ENCODE results near the gene FAH.
"Not testable (repeated sequence)": the region's sequence is repeated elsewhere in the genome, so short reads cannot be mapped to it uniquely, and the experiment has no call there.

FAH gene

DNA sequence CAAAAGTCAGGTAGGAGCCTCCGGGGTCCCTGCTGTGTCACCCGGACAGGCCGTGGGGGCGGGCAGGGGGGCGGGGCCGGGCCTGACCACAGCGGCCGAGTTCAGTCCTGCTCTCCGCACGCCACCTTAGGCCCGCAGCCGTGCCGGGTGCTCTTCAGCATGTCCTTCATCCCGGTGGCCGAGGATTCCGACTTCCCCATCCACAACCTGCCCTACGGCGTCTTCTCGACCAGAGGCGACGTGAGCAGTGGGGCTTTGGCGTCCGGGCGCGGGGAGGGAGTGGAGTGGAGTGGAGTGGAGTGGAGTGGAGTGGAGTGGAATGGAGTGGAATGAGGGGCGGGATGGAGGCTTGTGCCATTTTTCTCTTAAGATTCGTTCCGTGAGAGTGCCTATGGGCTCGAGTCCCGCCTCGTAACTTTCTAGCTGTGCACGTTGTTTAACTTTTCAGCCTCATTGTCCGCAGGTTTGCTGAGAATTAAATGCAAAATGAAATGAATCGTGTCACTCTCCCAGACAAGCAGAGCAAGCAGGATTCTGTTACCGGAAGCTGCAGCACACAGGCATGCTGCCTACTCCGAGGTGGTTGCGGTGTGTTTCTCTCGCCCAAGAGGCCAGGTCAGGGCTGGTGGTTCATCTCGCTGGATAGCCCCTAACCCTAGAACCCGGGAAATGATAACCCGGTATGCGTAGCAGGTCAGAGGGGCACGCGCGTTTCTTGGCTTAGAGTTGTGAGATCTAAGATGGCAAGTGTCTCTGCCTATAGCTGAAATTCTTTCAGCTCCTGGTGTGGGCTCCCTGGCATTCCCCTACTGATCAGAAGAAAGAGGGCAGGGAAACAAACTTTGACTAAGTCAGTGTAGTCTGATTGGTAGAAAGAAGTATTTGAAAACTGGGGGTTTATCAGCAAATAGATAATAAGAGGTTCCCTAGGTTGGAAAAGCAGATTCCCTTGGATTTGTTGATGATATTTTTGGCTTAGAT, at the start of gene FAH:
TSS of gene FAH (plus strand) at position 104 of the 981 bp plus-strand sequence. CDS start at position 160, 56 bp downstream.
- DNase-seq: peak; percentile 73

DNA sequence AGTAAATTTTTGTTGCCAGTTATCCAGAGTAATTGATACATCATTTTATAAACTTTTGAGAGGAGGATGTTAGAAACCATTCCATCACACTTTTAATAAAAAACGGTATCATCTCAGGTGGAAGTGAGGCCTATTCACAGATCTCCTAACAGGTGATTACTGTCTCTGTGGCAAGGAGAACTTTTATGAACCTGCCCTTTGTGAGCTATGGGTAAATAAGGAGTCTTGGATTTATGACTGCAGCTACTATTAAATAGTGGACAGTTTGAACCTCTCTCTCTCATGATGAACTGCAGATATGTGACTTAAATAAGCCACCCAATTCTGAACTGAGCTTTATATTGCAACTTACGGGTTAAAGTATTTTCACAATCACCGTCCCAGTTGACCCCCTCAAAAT, 47.6 kb upstream of the FAH start:
- no peak for DNase-seq

DNA sequence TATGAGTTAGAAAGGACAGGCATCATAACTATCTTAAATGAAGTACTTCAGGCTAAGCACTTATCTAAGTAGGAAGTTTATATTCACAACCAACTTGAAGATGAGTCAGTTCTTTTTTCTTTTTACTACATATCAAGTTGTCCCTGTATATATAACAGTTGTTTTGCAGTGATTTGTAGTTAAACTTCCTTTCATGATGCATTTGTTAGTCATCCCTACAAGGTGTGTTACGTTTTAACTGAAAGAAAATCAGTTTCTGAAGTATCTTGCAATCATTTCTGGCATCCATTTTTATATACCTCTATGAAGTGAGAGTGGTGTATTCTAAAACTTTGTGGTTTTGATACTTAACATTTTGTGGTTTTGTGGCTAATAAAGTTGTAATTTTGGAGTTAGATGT, 47.2 kb upstream of the FAH start:
- DNase-seq: no peak

DNA sequence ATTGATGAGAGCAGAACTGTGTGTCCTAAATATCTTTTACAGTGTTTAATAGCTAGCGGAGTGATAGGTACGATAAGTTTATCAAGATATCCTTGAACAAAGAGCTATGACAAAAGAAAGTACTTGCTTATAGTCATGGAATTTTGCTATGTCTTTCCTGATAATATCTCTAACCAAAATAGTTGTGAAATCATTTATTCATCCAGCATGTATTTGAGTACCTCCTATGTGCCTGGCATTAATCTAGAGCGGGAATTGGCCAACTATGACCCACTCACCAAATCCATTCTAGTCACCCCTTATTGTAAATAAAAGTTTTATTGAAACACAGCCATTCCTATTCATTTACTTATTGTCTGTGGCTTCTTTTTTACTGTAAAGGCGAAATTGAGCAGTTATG, 46.7 kb upstream of the FAH start:
- no peak for DNase-seq

DNA sequence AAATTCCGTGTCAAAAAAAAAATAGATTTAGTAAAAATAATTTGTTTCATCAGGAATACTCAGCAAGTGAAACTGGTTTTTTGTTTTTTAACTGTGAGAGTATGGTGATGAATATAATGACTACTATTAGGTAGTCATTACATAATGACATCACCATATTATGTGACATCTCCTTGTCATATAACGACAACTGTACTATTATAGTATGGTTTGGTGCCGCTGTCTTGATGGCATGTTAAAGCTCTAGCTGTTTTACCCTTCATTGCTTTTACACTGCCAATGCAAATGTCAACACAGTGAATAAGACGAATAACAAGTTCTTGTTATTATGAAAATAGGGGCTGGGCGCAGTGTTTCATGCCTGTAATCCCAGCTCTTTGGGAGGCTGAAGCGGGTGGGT, 45.6 kb upstream of the FAH start:
- DNase-seq: no peak

DNA sequence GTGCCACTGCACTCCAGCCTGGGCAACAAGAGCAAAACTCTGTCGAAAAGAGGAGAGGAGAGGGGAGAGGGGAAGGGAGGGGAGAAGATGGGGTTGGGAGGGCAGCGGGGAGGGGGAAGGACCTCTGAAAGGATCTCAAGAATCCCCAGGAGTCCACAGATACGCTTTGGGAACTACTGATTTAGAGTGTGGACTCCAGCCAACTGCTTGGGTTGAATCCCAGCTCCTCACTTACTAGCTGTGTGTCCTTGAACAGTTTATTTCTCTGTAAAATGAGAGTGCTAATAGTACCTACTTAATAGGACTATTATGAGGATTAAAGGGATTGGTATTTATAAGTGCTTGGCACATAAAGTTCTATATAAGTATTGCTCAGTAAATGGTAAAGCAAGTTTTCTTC, 45.0 kb upstream of the FAH start:
- DNase-seq: no peak

DNA sequence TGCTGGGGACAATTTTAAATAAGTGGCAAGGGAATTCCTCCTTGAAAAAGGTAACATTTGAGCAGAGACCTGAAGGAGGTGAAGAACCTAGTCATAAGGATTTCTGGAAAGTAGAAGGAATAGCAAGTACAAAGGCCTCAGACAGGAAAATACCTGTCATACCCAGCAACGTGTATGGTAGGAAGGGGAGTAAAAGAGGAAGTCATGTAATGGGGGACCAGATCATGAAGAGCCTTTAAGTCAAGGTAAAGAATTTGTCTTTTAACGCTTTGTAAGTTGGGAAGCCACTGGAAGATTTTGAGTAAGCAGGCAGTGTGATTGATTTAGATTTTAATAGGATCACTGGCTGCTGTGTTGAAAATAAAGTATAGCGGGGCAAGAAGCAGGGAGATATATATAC, 43.4 kb upstream of the FAH start:
- no peak for DNase-seq

DNA sequence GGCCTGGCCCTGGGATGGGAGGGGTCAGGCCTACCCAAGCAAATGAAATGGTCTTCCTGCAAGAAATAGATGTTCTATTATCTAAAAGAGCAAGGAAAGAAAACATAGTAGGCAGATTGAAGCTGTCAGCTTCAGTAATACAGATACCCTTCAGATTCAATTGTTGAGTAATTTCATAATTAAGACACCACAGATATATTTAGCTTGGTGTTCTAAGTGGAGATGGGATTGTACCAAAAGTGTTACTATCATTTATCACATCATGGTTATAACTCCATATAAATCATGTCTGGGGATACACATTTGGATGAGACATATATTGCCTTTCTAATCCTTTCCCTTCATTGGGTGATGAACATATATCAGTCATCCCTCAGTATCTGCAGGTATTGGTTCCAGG, 41.9 kb upstream of the FAH start:
- DNase-seq: no peak

DNA sequence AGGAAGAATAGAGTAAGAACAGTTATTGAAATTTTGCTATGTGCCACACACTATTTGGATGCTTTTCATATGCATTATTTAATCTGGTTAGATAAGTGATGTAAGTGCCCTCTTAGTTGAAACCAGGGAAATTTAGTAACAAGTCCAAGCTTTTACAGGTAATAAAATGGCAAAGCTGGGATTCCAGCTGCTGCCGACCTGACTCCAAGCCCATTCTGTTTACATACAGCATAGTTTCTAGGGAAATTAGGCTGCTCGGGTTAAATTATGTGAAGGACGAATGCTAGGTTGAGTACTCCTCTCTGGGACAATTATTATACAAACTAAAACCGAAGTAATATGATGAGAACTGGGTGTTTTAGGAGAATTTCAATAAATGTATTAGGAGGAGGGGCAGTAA, 38.7 kb upstream of the FAH start:
- no peak for DNase-seq

DNA sequence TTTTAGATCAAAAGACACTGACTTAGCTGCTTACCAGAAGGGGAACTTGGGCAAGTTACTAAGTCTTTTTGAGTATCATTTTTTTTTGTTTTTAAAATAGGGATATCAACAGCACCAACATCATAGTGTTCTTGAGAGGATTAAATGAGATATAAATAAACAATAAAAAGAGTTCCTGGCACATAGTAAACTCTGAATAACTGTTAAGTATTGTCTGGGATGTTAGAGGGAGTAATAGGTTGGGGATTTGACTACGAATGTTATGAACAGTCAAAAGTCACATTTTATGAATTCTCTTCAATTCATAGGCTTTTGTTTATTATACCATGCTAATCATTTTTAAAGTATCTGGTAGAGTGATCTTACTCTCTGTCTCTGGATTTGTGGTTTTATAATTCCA, 37.8 kb upstream of the FAH start:
- DNase-seq: no peak

DNA sequence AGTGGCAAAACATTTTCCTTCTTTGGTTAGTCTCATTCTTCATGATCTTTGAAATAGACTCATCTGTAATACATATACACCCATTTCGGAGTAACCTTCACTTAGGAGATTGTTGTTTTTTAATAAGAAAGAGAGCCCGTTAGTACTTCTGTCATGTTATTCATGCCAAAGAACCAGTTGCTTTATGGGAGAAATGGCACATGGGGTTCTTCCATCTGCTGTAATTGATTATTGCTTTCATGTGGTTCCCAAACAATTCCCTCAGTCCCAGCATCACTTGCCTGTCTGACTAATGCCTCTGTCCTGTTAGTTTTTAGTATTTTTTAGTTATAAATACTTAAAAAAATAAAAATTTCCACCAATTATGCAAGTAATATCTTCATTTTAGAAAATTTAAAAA, 33.8 kb upstream of the FAH start:
- DNase-seq: no peak

DNA sequence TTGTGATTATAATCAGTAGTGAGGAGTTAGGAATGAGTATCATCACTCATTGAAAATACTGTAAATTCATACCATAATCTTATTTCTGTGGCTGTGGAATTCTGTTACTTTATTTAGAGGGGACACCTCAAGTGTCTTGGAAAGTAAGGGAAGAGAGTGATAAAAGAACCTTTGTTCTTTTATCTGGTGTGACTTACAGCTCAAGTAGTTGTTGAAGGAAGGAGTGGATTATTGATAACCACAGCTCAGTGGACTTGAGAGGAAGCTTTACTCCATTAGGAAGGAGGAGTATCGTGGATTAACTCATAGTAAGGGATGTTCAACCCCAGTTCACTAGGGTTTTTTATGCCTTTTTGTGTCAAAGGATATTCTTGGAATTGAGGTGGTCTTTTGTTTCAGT, 32.2 kb upstream of the FAH start:
- no peak for DNase-seq

DNA sequence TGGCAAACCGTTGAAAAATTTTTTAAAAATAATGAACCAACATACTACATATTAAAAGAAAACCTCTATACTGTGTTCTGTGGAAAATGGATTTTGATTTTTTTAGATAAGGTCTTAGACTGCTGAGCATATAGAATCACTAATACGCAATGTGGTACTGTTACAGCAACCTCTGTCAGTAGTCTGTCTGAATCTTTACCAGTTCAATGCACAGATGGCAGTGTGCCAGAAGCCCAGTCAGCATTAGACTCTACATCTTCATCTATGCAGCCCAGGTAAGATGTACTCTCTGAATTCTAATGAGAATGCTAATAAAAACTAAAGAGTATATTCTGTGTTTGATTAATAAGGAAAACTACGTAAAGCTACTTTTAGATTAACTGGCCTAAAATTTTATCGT, 31.3 kb upstream of the FAH start:
- DNase-seq: peak; percentile 2

DNA sequence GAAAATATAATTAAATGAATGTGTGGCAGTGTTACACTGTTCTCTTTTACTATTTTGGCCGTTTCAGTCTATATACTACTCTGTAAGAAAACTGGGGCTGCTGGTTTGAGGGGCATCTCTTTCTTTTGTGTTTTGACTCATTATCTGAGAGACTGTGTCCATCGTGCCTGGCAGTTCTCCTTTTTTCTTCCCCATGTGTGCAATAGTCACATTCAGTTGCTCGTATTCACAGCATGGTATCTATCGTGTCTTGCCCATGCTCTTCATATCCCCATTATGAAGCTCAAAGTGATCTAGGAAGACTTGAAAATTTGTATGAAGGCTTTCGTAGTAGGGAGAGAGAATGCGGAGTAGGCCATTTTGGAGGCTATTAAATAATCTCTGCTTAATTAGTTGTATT, 29.8 kb upstream of the FAH start:
- DNase-seq: no peak

DNA sequence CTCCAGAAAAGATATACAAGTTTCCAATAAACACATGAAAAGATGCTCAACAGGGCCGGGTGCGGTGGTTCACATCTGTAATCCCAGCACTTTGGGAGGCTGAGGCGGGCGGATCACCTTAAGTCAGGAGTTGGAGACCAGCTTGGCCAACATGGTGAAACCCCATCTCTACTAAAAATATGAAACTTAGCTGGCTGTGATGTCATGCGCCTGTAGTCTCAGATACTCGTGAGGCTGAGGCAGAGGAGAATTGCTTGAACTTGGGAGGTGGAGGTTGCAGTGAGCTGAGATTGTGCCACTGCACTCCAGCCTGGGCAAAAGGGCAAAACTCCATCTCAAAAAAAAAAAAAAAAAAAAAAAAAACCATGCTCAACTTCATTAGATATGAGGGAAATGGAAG, 25.5 kb upstream of the FAH start:
- not testable (repeated sequence) for DNase-seq

DNA sequence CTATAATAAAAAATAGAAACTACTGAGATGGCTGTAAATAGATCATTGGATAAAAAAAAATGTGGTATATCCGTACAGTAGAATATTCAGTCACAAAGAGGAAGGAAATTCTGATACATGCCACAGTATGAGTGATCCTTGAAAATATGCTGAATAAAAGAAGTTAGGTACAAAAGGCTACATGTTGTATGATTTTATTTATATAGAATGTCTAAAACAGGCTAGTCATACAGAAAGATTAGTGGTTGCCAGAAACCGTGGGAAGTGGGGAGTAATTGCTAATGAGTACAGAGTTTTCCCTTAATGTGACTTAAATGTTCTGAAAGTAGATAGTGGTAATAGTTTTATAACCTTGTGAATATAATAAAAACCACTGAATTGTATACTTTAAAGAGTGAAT, 24.9 kb upstream of the FAH start:
- DNase-seq: no peak

DNA sequence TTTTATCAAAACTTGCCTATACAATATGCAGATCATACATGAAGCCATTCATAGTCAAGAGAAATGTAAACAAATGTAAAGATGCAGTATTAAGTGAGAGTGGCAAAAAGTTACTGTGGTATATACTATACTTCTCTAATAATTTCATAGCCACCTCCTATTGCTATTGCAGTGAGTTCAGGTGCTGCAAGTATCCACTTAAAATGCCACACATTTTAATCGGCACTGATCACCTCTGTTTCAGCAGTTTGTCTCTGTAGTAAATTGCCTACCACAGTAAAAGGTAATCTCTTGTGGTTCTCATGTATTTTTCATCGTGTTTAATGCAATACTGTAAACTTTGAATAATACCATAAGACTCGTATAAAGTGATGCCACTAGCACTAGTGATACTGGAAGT, 20.4 kb upstream of the FAH start:
- DNase-seq: no peak

DNA sequence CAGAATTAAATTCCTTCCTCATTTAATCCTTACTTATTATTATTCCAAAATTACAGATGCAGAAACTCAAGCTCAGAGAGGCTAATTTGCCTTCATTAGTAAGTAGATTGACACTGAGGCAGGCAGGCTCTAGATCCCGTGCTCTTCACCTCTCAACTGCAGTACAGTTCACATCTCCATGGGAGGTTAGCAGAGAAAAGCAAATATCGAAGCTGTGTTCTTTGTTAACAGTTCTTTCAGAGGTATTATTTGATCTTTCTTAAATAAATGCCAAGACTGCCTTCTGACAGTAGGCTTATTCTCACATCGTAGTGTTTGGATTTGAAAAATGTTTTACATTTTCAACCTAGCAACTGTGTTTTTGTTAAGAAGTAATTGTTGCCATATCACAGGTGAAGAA, 15.9 kb upstream of the FAH start:
- peak; percentile 40 for DNase-seq

DNA sequence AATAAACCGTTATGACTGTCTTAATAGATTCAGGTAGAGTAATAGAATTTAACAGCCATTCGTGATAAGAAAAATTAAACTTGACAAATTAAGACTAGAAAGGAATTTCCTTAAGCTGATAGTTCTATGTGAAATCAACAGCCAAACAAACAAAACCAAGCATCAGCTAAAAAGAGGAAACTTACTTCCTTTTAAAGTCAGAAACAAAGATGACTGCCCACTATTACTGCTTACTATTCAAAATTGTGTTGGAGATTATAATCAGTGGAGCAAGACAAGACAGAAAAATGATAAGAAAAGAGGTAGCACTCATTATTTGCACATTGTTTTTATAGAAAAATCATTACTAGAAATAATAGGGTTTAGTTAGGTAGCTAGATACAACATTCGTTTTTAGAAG, 13.8 kb upstream of the FAH start:
- DNase-seq: no peak

DNA sequence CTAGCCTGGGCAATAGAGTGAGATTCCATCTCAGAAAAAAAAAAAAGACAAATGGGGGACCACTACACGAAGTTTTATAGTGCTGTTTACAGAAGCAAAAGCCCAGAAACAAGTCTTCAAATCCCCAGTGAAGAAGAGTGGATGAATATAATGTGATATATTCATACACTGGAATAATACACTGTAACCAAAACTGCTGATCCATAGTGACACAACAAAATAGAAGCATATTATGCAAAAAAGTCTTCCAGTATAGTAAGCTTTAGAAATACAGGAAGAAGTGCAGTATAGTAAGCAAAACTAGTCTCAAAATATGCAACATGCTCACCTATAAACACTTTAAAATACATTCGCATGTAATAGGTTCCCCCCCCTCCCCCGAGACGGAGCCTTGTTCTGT, 11.9 kb upstream of the FAH start:
- DNase-seq: no peak

DNA sequence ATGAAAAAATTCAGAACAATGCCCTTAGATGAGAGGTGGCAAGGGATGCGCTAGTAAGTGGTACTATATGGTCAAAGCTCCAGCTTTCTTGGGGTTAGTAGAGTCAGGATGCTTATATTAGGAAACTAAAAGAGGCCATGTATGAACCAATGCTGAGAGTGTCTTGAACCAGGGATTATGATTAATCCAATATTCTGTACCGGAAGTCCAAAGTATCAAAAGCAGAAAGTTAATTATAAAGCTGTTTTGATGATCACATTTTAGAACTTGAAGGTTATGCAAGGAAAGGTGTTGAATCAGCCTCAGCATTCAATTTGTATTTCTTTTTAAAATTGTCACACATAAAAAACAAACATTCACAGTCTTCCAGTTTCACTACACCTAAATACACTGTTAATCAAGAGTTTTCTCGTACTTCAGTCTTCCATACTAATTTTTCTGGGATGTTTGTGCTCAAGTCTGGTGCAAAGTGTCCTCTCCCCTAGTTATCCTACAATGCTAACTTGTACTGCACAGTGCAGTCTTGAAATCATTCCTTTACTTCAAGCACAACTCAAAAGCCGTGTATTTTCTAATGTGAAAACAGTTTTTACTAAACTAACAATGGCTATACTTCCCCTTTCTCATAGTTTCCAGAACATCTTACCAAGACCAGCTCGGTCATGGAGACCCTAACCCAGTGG, 10.7 kb upstream of the FAH start:
- DNase-seq: no peak

DNA sequence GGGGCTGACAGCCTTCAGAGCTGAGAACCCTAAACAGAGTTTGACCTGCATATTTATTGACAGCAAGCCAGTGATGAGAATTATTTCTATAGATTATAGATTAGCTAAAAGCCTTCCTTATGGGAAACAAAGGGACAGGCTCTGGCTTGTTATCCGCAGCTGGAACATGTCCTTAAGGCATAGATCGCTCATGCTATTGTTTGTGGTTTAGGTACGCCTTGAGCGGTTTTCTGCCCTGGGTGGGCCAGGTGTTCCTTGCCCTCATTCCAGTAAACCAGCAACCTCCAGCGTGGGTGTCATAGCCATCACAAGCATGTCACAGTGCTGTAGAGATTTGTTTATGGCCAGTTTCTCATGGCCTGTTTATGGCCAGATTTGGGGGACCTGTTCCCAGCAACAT, 10.2 kb upstream of the FAH start:
- DNase-seq: peak; percentile 25

DNA sequence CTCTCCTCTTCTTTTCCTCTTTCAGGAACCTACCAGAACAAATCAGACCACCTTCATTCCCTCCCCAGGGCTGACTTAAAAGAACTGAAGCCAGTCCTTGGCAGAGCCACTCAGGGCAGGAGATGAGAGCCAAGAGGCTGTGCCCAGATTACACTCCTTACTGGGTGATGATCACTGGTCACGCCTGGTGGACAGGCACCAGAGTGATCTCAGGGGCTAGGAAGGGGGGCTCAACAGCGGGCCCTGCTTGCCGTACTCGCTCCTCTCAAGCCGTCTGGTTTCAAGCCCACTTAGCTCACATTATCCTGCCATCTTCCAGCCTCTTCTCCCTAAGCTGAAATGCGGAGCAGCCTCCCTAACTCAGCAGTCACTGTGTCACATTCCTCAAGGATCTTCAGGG, 1.7 kb upstream of the FAH start:
- DNase-seq: no peak

DNA sequence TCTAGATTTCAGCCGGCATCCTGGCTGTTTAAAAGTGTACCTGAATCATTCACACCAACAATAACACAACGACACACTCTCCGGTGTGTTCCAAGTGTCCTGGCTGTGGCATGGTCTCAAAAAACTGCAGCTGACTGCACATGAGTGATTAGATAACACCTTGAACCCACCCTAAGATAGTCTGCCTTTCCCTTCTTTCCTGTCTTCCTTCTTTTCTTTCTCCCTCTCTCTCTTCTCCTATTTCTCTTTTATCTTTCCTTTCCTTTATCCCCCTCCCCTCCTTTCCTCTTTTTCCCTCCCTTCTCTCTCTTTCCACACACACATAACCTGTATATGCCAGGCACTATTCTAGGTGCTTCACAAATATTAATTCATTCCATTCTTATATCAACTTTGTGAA, 1.2 kb upstream of the FAH start:
- no peak for DNase-seq

Data from NCI-H146 (cell line).